GM12874 (cell line): ENCODE results near the gene NRG4.

ENCODE experiments used
- CTCF ChIP-seq: IDR thresholded peaks from 2 replicates; pipeline ENCODE4 v1.5.1; 2011; ENCODE audit warnings: low read depth, mild to moderate bottlenecking, control low read depth, low read length, moderate library complexity; ENCODE audit not compliant: insufficient read depth

Gene NRG4

GRCh38 chr15:75989045-75989444 is 23.2 kb downstream of the NRG4 start:
- TF ChIP-seq CTCF = no peak

- no peak for TF ChIP-seq CTCF
Measured at GRCh38 chr15:75985971-75986370, 26.3 kb downstream of the NRG4 start.

- TF ChIP-seq CTCF = no peak
Measured at GRCh38 chr15:75982468-75982867, 29.8 kb downstream of the NRG4 start.

- TF ChIP-seq CTCF = no peak
Measured at GRCh38 chr15:75981149-75981815, 30.9 kb downstream of the NRG4 start.

- TF ChIP-seq CTCF = no peak
Measured at GRCh38 chr15:75966073-75966472, 46.2 kb downstream of the NRG4 start.

GRCh38 chr15:75961331-75961730 is 50.9 kb downstream of the NRG4 start:
- TF ChIP-seq CTCF = no peak

- no peak for TF ChIP-seq CTCF
Measured at GRCh38 chr15:75955720-75956119, 56.5 kb downstream of the NRG4 start.
